GM19035 (cell line): ENCODE data around the gene P3H4.
A peak's percentile ranks its signal among the peaks of the same experiment; 100 is the strongest.
"Not testable (repeated sequence)": the region's sequence is repeated elsewhere in the genome, so short reads cannot be mapped to it uniquely, and the experiment has no call there.

ENCODE experiments used
- ATAC-seq: cut with Tn5 transposase; IDR thresholded peaks from one replicate; pipeline ENCODE4 v1.9.1; 2021; ENCODE audit not compliant: unreplicated experiment

The P3H4 gene

GRCh38 chr17:41811549-41812380, at the start of gene P3H4:
Gene P3H4 (minus strand): TSS chr17:41811949. CDS start chr17:41811915, 34 bp downstream.
- peak; percentile 69 for ATAC-seq

- no peak for ATAC-seq
Observed at GRCh38 chr17:41860254-41860931, 48.6 kb upstream of the P3H4 start.

GRCh38 chr17:41851382-41851781, 39.6 kb upstream of the P3H4 start:
- not testable (repeated sequence) for ATAC-seq

GRCh38 chr17:41849251-41849990, 37.7 kb upstream of the P3H4 start:
- no peak for ATAC-seq

- no peak for ATAC-seq
Observed at GRCh38 chr17:41848788-41849187, 37.0 kb upstream of the P3H4 start.

GRCh38 chr17:41844971-41845370, 33.2 kb upstream of the P3H4 start:
- ATAC-seq = no peak

GRCh38 chr17:41840781-41841180, 29.0 kb upstream of the P3H4 start:
- not testable (repeated sequence) for ATAC-seq

- ATAC-seq = not testable (repeated sequence)
Observed at GRCh38 chr17:41839448-41839847, 27.7 kb upstream of the P3H4 start.

GRCh38 chr17:41837761-41838538, 26.2 kb upstream of the P3H4 start, which contains the start of gene KLHL10:
Gene KLHL10 (plus strand): TSS chr17:41837825. CDS start chr17:41837933, 108 bp downstream.
- no peak for ATAC-seq

GRCh38 chr17:41836550-41837196, 24.9 kb upstream of the P3H4 start:
- ATAC-seq = no peak

GRCh38 chr17:41835800-41836549, 24.2 kb upstream of the P3H4 start, which contains the start of gene NT5C3B:
Gene NT5C3B (minus strand): TSS chr17:41836232. CDS start chr17:41836193, 39 bp downstream.
- ATAC-seq = peak; percentile 72

GRCh38 chr17:41835214-41835799, 23.6 kb upstream of the P3H4 start:
- peak; percentile 37 for ATAC-seq

- not testable (repeated sequence) for ATAC-seq
Observed at GRCh38 chr17:41829961-41830360, 18.2 kb upstream of the P3H4 start.

- ATAC-seq = no peak
Observed at GRCh38 chr17:41825175-41825845, 13.6 kb upstream of the P3H4 start.

- no peak for ATAC-seq
Observed at GRCh38 chr17:41824086-41824485, 12.3 kb upstream of the P3H4 start.

GRCh38 chr17:41823580-41823979, 11.8 kb upstream of the P3H4 start:
- ATAC-seq = no peak

- ATAC-seq = no peak
Observed at GRCh38 chr17:41823141-41823524, 11.4 kb upstream of the P3H4 start.
